Lung (tissue), 12 donors: ENCODE results near the gene DTX4. TPM values are rescaled to one million over a fixed set of nuclear protein-coding genes. Genes with fewer than 3 reads are reported as not detected.

Source experiments
- ATAC-seq: fragments of 200-7000 bp; cut with Tn5 transposase; one replicate; pipeline ENCODE4 v1.9.1; 2020; ENCODE audit warnings: moderate number of reproducible peaks; ENCODE audit not compliant: insufficient read depth, low FRiP score
- DNase-seq, 3 donors: peaks; one replicate each; pipeline ENCODE4 v3.0.0-alpha.2; 2013 to 2017
- H3K27ac ChIP-seq, 2 donors: one replicate each; pipeline ENCODE4 v1.5.1; 2013; ENCODE audit warnings: mild to moderate bottlenecking in 2 of 2, moderate library complexity in 2 of 2, control low read depth in 1 of 2, inconsistent platforms in 1 of 2, low read depth in 1 of 2, low read length in 1 of 2
- H3K27me3 ChIP-seq, 3 donors: one replicate each; pipeline ENCODE4 v1.5.1; 2013; ENCODE audit warnings: low read length in 2 of 3; ENCODE audit not compliant: control insufficient read depth in 3 of 3, insufficient read depth in 3 of 3
- H3K36me3 ChIP-seq, 4 donors: one replicate each; pipeline ENCODE4 v1.5.1; 2013; ENCODE audit warnings: low read length in 4 of 4, mild to moderate bottlenecking in 1 of 4, moderate library complexity in 1 of 4; ENCODE audit not compliant: control insufficient read depth in 4 of 4, insufficient read depth in 4 of 4
- H3K4me1 ChIP-seq, 5 donors: one replicate each; pipeline ENCODE4 v1.5.1; 2013; ENCODE audit warnings: low read length in 5 of 5, mild to moderate bottlenecking in 2 of 5, moderate library complexity in 1 of 5; ENCODE audit not compliant: control insufficient read depth in 5 of 5, insufficient read depth in 5 of 5
- H3K4me3 ChIP-seq: one replicate; pipeline ENCODE4 v1.5.1; 2013; ENCODE audit warnings: mild to moderate bottlenecking, control low read depth, moderate library complexity
- H3K9ac ChIP-seq, 2 donors: one replicate each; pipeline ENCODE4 v1.5.1; 2013; ENCODE audit warnings: low read length in 2 of 2, control low read depth in 1 of 2; ENCODE audit not compliant: insufficient read depth in 1 of 2
- H3K9me3 ChIP-seq, 4 donors: one replicate each; pipeline ENCODE4 v1.5.1; 2013; ENCODE audit warnings: low read length in 3 of 4, mild to moderate bottlenecking in 1 of 4, moderate library complexity in 1 of 4; ENCODE audit not compliant: control insufficient read depth in 4 of 4, insufficient read depth in 3 of 4
- CTCF ChIP-seq: IDR thresholded peaks from 2 replicates; pipeline ENCODE4 v1.5.1; 2012; ENCODE audit warnings: mild to moderate bottlenecking; ENCODE audit errors: control extremely low read depth, extremely low read depth
- WGBS, 2 donors: extraction: QIAGEN DNeasy Blood & Tissue Kit; methylation state at CpG; one replicate each; pipeline ENCODE4 v1.1.7; 2013; 5-methylcytosine and 5-hydroxymethylcytosine counted together
- polyA plus RNA-seq, 2 donors: library from polyadenylated mRNA; stranded (reverse); fragments of 200-250 nt; gene quantifications; one replicate each; pipeline ENCODE4 v1.2.1, GENCODE V29; 2013
- total RNA-seq, 2 donors: library from RNA; depleted of rRNA in 1 of 2; stranded (reverse); fragments of >200 nt in 1 of 2; gene quantifications; one replicate each; pipeline ENCODE4 v1.2.1, GENCODE V29; 2014 to 2021
- donor health status: control.
- donor health status: control.
- donor health status: Bipolar disorder and iron deficiency.
- donor health status: healthy.
- donor health status: DM: yes; HTN: yes; CAD: no.

DTX4 gene
- total and polyA plus RNA-seq, 4 donors: 14.7 to 51.6 (median 34.8) TPM

GRCh38 chr11:59137190-59137589, 34.7 kb upstream of the DTX4 start:
- Histone ChIP-seq H3K36me3 (peaks cover 0 to 18% (median 4%) of the 10 kb centered on the region in 4 donors), H3K4me1 (peaks cover 0 to 4% (median 0%) of the 10 kb centered on the region in 5 donors), H3K27me3 (no peaks in the 10 kb centered on the region), H3K9ac (no peak overlapping the region), H3K9me3 (no peaks in the 10 kb centered on the region), H3K27ac (no peak overlapping the region), H3K4me3 (no peak overlapping the region)
- ATAC-seq: no peak
- TF ChIP-seq CTCF: no peak
- no peak for DNase-seq
- 96 to 100% methylated on average over 17 of the region's 17 CpGs for WGBS, 2 donors

GRCh38 chr11:59138643-59139042, 33.3 kb upstream of the DTX4 start:
- Histone ChIP-seq H3K9ac (no peak overlapping the region), H3K36me3 (peaks cover 0 to 7% (median 4%) of the 10 kb centered on the region in 4 donors), H3K4me3 (no peak overlapping the region), H3K4me1 (peaks cover 0 to 9% (median 0%) of the 10 kb centered on the region in 5 donors), H3K9me3 (no peaks in the 10 kb centered on the region), H3K27ac (no peak overlapping the region), H3K27me3 (no peaks in the 10 kb centered on the region)
- TF ChIP-seq CTCF: no peak
- 71 to 79% methylated on average over 2 of the region's 2 CpGs for WGBS, 2 donors
- DNase-seq (no peak), ATAC-seq (no peak)

- TF ChIP-seq CTCF: no peak
- ATAC-seq (no peak), DNase-seq (no peak)
- Histone ChIP-seq H3K27me3 (no peaks in the 10 kb centered on the region), H3K36me3 (peaks cover 0 to 5% (median 0%) of the 10 kb centered on the region in 4 donors), H3K4me1 (peaks cover 0 to 34% (median 9%) of the 10 kb centered on the region in 5 donors), H3K4me3 (no peak overlapping the region), H3K9ac (no peak overlapping the region), H3K27ac (no peak overlapping the region), H3K9me3 (no peaks in the 10 kb centered on the region)
- WGBS, 2 donors: 95 to 97% methylated on average over 4 of the region's 4 CpGs
These were observed 30.7 kb upstream of the DTX4 start for GRCh38 chr11:59141191-59141590.
